ENCODE data around the gene ZNF638. TPM values are rescaled to one million over a fixed set of nuclear protein-coding genes. Genes with fewer than 3 reads are reported as not detected.

Gene ZNF638
- total and polyA plus RNA-seq, 2 of the 4 experiments (the other 2 are of a cell fraction): 46.4 to 129 TPM

DNA sequence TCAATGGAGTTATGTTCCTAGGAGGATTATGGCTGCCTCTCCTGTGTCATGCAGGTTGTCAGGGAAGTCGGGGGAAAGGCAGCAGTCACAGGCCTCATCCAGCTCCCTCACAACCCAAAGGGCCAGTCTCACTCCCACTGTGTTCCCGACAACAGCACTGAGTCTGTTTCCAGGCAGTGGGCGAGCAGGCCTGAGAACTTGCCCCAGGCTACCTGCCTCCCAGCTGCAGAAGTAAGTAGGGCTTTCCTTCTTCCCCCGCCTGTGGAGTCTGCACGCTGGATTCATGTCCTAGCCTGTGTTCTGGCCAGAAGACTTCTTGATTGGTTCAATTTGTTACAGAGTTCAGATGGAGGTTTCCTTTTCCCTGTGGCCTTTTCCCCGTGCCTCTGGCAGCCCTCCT is 8.2 kb upstream of the ZNF638 start:
- no peak overlapping the region for H3K14ac ChIP-seq (replicated peaks; ENCODE audit: low read depth, low read length)
- 20% methylated on average over 1 of the region's 6 CpGs; no CpG with 5 or more reads in 1 of the 2 experiments for WGBS, 2 experiments (ENCODE audit: extremely low coverage in 2 of 2, insufficient read length in 1 of 2)
- no peak for ATAC-seq (ENCODE audit: low read depth)
- H3K23ac ChIP-seq (ENCODE audit: low read depth, low read length): no peak overlapping the region
- no peak for DNase-seq
- no peak overlapping the region for H3K56ac ChIP-seq (ENCODE audit: extremely low read depth, insufficient read depth, low read length)
- no peak overlapping the region for H3K4me2 ChIP-seq (ENCODE audit: low read depth, low read length)
- no peak overlapping the region for H3K4ac ChIP-seq (ENCODE audit: low read depth, low read length)
- H2AK9ac ChIP-seq (replicated peaks; ENCODE audit: low read depth, low read length, poor library complexity): no peak overlapping the region
- H4K91ac ChIP-seq (ENCODE audit: insufficient read depth, low read depth, low read length): no peak overlapping the region
- in situ Hi-C loops (cut with MboI; ENCODE audit: low sequenced_read_pairs): no loop called here
- dilution Hi-C loops (cut with HindIII; ENCODE audit: low sequenced_read_pairs, unreplicated experiment): no loop called here
- BruUV-seq (replicated peaks): no TSS peak
- H2AFZ ChIP-seq (replicated peaks; ENCODE audit: low read length, poor library complexity): no peak overlapping the region
- no peaks in the 10 kb centered on the region for H3K9me1 ChIP-seq (ENCODE audit: insufficient read depth, low read length)
- H3K36me3 ChIP-seq (ENCODE audit: control insufficient read depth, insufficient read depth, low read length): no peaks in the 10 kb centered on the region
- POLR2A ChIA-PET (ENCODE audit: unreplicated experiment): no interaction called here
- no peak overlapping the region for H2BK5ac ChIP-seq (ENCODE audit: low read depth, low read length, poor library complexity, severe bottlenecking)
- H2BK15ac ChIP-seq (ENCODE audit: low read depth, low read length): no peak overlapping the region
- H3K27me3 ChIP-seq (ENCODE audit: control insufficient read depth, insufficient read depth, low read length): peaks cover 12% of the 10 kb centered on the region
- TF ChIP-seq RFX5 (IDR thresholded peaks at IDR 0.05; ENCODE audit: low read depth, low read length) (no peak), POLR2A (IDR thresholded peaks at IDR 0.05; ENCODE audit: low read depth, low read length) (no peak), RAD21 (IDR thresholded peaks at IDR 0.05; ENCODE audit: low read length) (no peak), FOS (IDR thresholded peaks at IDR 0.05; ENCODE audit: low read depth, low read length) (no peak), NFE2L2 (IDR thresholded peaks at IDR 0.05; ENCODE audit: low read depth, low read length) (no peak), MXI1 (IDR thresholded peaks at IDR 0.05; ENCODE audit: borderline replicate concordance, low read depth, low read length) (no peak), BHLHE40 (IDR thresholded peaks at IDR 0.05; ENCODE audit: low read depth, low read length) (no peak)
- intact Hi-C loops (cut with micrococcal nuclease): no loop called here
- CTCF ChIA-PET: no interaction called here
- H3K27ac ChIP-seq (ENCODE audit: insufficient read depth, low read length): no peak overlapping the region
- no peaks in the 10 kb centered on the region for H3K4me1 ChIP-seq (ENCODE audit: control insufficient read depth, insufficient read depth, low read length)
- H2BK20ac ChIP-seq (ENCODE audit: low read depth, low read length): no peak overlapping the region
- H3K18ac ChIP-seq (ENCODE audit: low read depth, low read length): no peak overlapping the region
- H4K20me1 ChIP-seq (ENCODE audit: insufficient read depth, low read length): no peaks in the 10 kb centered on the region
- H3K9ac ChIP-seq (ENCODE audit: low read depth, low read length): no peak overlapping the region
- no peak overlapping the region for H3K4me3 ChIP-seq (ENCODE audit: insufficient read depth, low read depth, low read length)
- H3K9me3 ChIP-seq (ENCODE audit: control insufficient read depth, insufficient read depth, low read length): no peaks in the 10 kb centered on the region; the same call in 1 of the 2 replicates
- H2BK120ac ChIP-seq (ENCODE audit: low read depth, low read length): no peak overlapping the region
- H4K8ac ChIP-seq (ENCODE audit: low read depth in 2 of 2, low read length in 2 of 2): no peak overlapping the region
- H4K5ac ChIP-seq (ENCODE audit: low read depth, low read length): no peak overlapping the region
- H3K79me1 ChIP-seq (ENCODE audit: low read depth in 1 of 2, low read length in 2 of 2): no peaks in the 10 kb centered on the region
- no peak overlapping the region for H2AK5ac ChIP-seq (ENCODE audit: low read depth, low read length)

All from IMR-90 (cell line).